Esophagus muscularis mucosa (tissue), 4 donors: ENCODE measurements around the gene USP34.

ENCODE experiments used
- EP300 ChIP-seq: sonication (generic); formaldehyde crosslinking; IDR thresholded peaks from one replicate; pipeline ENCODE4 v1.6.1; 2017; ENCODE audit warnings: antibody characterized with exemption
- POLR2A ChIP-seq: fragments of 450-650 bp; IDR thresholded peaks from one replicate; pipeline ENCODE4 v1.6.1; 2017; ENCODE audit warnings: antibody characterized with exemption, moderate library complexity, mild to moderate bottlenecking, low read depth
- POLR2AphosphoS5 ChIP-seq, 2 donors: sonication (generic); formaldehyde crosslinking; IDR thresholded peaks; one replicate each; pipeline ENCODE4 v1.6.1; 2017; ENCODE audit warnings: antibody characterized with exemption in 2 of 2
- TF ChIP-seq, protein P1 (sequence below), 3 experiments: fragments of 200-600 bp in 2 of 3; fragments of 450-650 bp in 1 of 3; sonication (generic) in 2 of 3; IDR thresholded peaks; one replicate each; pipeline ENCODE4 v1.5.1; 2017 to 2019; ENCODE audit warnings: antibody characterized with exemption in 3 of 3, mild to moderate bottlenecking in 2 of 3, moderate library complexity in 1 of 3

DNA sequence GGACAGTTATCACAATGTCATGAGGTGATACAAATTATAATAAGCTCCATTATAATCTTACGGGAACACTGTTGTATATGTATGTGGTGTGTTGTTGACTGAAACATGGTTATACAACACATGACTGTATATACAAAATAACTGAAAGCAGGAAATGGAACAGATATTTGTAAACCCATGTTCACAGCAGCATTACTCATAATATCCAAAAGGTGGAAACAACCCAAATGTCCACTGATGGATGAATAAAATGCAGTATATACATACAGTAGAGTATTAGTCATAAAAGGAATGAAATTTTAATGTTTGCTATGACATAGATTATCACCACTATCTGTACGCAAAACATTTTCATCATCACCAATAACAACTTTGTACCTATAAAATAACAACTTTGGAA lies 107.3 kb downstream of the USP34 start:
- TF ChIP-seq, protein P1, sequence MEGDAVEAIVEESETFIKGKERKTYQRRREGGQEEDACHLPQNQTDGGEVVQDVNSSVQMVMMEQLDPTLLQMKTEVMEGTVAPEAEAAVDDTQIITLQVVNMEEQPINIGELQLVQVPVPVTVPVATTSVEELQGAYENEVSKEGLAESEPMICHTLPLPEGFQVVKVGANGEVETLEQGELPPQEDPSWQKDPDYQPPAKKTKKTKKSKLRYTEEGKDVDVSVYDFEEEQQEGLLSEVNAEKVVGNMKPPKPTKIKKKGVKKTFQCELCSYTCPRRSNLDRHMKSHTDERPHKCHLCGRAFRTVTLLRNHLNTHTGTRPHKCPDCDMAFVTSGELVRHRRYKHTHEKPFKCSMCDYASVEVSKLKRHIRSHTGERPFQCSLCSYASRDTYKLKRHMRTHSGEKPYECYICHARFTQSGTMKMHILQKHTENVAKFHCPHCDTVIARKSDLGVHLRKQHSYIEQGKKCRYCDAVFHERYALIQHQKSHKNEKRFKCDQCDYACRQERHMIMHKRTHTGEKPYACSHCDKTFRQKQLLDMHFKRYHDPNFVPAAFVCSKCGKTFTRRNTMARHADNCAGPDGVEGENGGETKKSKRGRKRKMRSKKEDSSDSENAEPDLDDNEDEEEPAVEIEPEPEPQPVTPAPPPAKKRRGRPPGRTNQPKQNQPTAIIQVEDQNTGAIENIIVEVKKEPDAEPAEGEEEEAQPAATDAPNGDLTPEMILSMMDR (IDR thresholded peaks at IDR 0.05), result no peak
- TF ChIP-seq EP300, result no peak
- TF ChIP-seq POLR2A, result no peak
- TF ChIP-seq POLR2AphosphoS5 (IDR thresholded peaks at IDR 0.05), result no peak
